IMR-90 (cell line): ENCODE results near the gene ABR. TPM values are rescaled to one million over a fixed set of nuclear protein-coding genes. Genes with fewer than 3 reads are reported as not detected.

Experiments used
- ATAC-seq: fragments of 200-7000 bp; cut with Tn5 transposase; 2 replicates; pipeline ENCODE4 v1.9.1; 2020; ENCODE audit warnings: low read depth, mild to moderate bottlenecking, moderate library complexity
- BruUV-seq: library from RNA; stranded (reverse); fragments of 400-500 nt; replicated peaks from 2 replicates; lab custom pipeline; 2021; lab: Mats Ljungman, UMichigan
- CTCF ChIA-PET: fragments of 300-600 bp; formaldehyde crosslinking; extraction: SDS; loops from one replicate; lab custom pipeline; 2021; ENCODE audit warnings: antibody characterized with exemption; lab: Yijun Ruan, JAX
- POLR2A ChIA-PET: fragments of 300-600 bp; sonication (Branson Sonifier 250); formaldehyde crosslinking; loops from one replicate; lab custom pipeline; 2022; ENCODE audit warnings: antibody characterized with exemption; ENCODE audit not compliant: unreplicated experiment; lab: Charles Lee
- DNase-seq: peaks from one replicate; pipeline ENCODE4 v3.0.0; 2013
- H2AFZ ChIP-seq: replicated peaks from 2 replicates; pipeline ENCODE3; 2013; ENCODE audit warnings: low read length, mild to moderate bottlenecking; ENCODE audit not compliant: poor library complexity
- H2AK5ac ChIP-seq: 2 replicates; pipeline ENCODE4 v1.6.1; 2013; ENCODE audit warnings: low read depth, low read length, inconsistent platforms
- H2AK9ac ChIP-seq: replicated peaks from 2 replicates; pipeline ENCODE3; 2013; ENCODE audit warnings: mild to moderate bottlenecking, low read depth, low read length, moderate library complexity; ENCODE audit not compliant: poor library complexity
- H2BK120ac ChIP-seq: 2 replicates; pipeline ENCODE4 v1.6.1; 2013; ENCODE audit warnings: low read depth, low read length, inconsistent platforms
- H2BK15ac ChIP-seq: 3 replicates; pipeline ENCODE4 v1.6.1; 2013; ENCODE audit warnings: low read depth, low read length, inconsistent platforms
- H2BK20ac ChIP-seq: 2 replicates; pipeline ENCODE4 v1.6.1; 2013; ENCODE audit warnings: low read depth, mild to moderate bottlenecking, inconsistent platforms, low read length, moderate library complexity
- H2BK5ac ChIP-seq: 2 replicates; pipeline ENCODE4 v1.6.1; 2013; ENCODE audit warnings: mild to moderate bottlenecking, low read depth, low read length, inconsistent platforms; ENCODE audit not compliant: poor library complexity, severe bottlenecking
- H3K14ac ChIP-seq: replicated peaks from 2 replicates; pipeline ENCODE4 v1.6.1; 2013; ENCODE audit warnings: low read depth, low read length, inconsistent platforms
- H3K18ac ChIP-seq: 2 replicates; pipeline ENCODE4 v1.6.1; 2013; ENCODE audit warnings: low read depth, low read length, control low read depth
- H3K23ac ChIP-seq: 2 replicates; pipeline ENCODE4 v1.6.1; 2013; ENCODE audit warnings: low read depth, low read length, inconsistent platforms
- H3K27ac ChIP-seq: 2 replicates; pipeline ENCODE4 v1.5.1; 2013; ENCODE audit warnings: mild to moderate bottlenecking, control low read depth, low read length; ENCODE audit not compliant: insufficient read depth
- H3K27me3 ChIP-seq: 2 replicates; pipeline ENCODE4 v1.6.1; 2013; ENCODE audit warnings: low read length; ENCODE audit not compliant: control insufficient read depth, insufficient read depth
- H3K36me3 ChIP-seq: 2 replicates; pipeline ENCODE4 v1.6.1; 2013; ENCODE audit warnings: low read length, mixed read lengths; ENCODE audit not compliant: control insufficient read depth, insufficient read depth
- H3K4ac ChIP-seq: 2 replicates; pipeline ENCODE4 v1.6.1; 2013; ENCODE audit warnings: low read depth, low read length, inconsistent platforms
- H3K4me1 ChIP-seq: 2 replicates; pipeline ENCODE4 v1.6.1; 2013; ENCODE audit warnings: low read length, mixed read lengths; ENCODE audit not compliant: control insufficient read depth, insufficient read depth
- H3K4me2 ChIP-seq: 2 replicates; pipeline ENCODE4 v1.6.1; 2013; ENCODE audit warnings: low read depth, mild to moderate bottlenecking, control low read depth, low read length, moderate library complexity
- H3K4me3 ChIP-seq: 2 replicates; pipeline ENCODE4 v1.5.1; 2013; ENCODE audit warnings: low read depth, mild to moderate bottlenecking, control low read depth, low read length, moderate library complexity; ENCODE audit not compliant: insufficient read depth
- H3K56ac ChIP-seq: 2 replicates; pipeline ENCODE4 v1.6.1; 2013; ENCODE audit warnings: low read length, inconsistent platforms; ENCODE audit not compliant: insufficient read depth; ENCODE audit errors: extremely low read depth
- H3K79me1 ChIP-seq, 2 experiments: 2 replicates each; pipeline ENCODE4 v1.6.1; 2013; ENCODE audit warnings: low read length in 2 of 2, inconsistent platforms in 1 of 2, low read depth in 1 of 2
- H3K9ac ChIP-seq: 2 replicates; pipeline ENCODE4 v1.6.1; 2013; ENCODE audit warnings: low read depth, low read length, control low read depth
- H3K9me1 ChIP-seq: 2 replicates; pipeline ENCODE4 v1.6.1; 2013; ENCODE audit warnings: low read length, inconsistent platforms; ENCODE audit not compliant: insufficient read depth
- H3K9me3 ChIP-seq: 2 replicates; pipeline ENCODE4 v1.6.1; 2013; ENCODE audit warnings: low read length; ENCODE audit not compliant: control insufficient read depth, insufficient read depth
- H4K20me1 ChIP-seq: 2 replicates; pipeline ENCODE4 v1.6.1; 2013; ENCODE audit warnings: low read length, inconsistent platforms; ENCODE audit not compliant: insufficient read depth
- H4K5ac ChIP-seq: 2 replicates; pipeline ENCODE4 v1.6.1; 2013; ENCODE audit warnings: mild to moderate bottlenecking, low read depth, low read length, control low read depth
- H4K8ac ChIP-seq, 2 experiments: 2 replicates each; pipeline ENCODE4 v1.6.1; 2013; ENCODE audit warnings: low read depth in 2 of 2, low read length in 2 of 2, control low read depth in 1 of 2, inconsistent platforms in 1 of 2
- H4K91ac ChIP-seq: 2 replicates; pipeline ENCODE4 v1.6.1; 2013; ENCODE audit warnings: low read depth, low read length, inconsistent platforms; ENCODE audit not compliant: insufficient read depth
- BHLHE40 ChIP-seq: fragments of 150-350 bp; IDR thresholded peaks from 2 replicates; pipeline ENCODE4 v1.6.1; 2016; ENCODE audit warnings: mild to moderate bottlenecking, low read depth, low read length
- ELK1 ChIP-seq: fragments of 150-350 bp; IDR thresholded peaks from 2 replicates; pipeline ENCODE4 v1.6.1; 2016; ENCODE audit warnings: low read depth, mild to moderate bottlenecking, low read length, moderate library complexity, borderline replicate concordance
- MXI1 ChIP-seq: IDR thresholded peaks from 2 replicates; pipeline ENCODE4 v1.6.1; 2012; ENCODE audit warnings: low read depth, mild to moderate bottlenecking, low read length, moderate library complexity, borderline replicate concordance
- POLR2A ChIP-seq: IDR thresholded peaks from 2 replicates; pipeline ENCODE4 v1.6.1; 2012; ENCODE audit warnings: mild to moderate bottlenecking, low read depth, low read length
- RAD21 ChIP-seq: IDR thresholded peaks from 2 replicates; pipeline ENCODE4 v1.6.1; 2012; ENCODE audit warnings: low read length, improper control_type of control experiment
- RCOR1 ChIP-seq: IDR thresholded peaks from 2 replicates; pipeline ENCODE4 v1.6.1; 2012; ENCODE audit warnings: mild to moderate bottlenecking, low read length, improper control_type of control experiment; ENCODE audit not compliant: insufficient replicate concordance
- WGBS, 2 experiments: methylation state at CpG; one replicate each; pipeline versions ENCODE4 v1.1.5 to v1.1.7; 2013; ENCODE audit warnings: missing lambda C conversion rate in 2 of 2; ENCODE audit not compliant: insufficient read length in 1 of 2; ENCODE audit errors: extremely low coverage in 2 of 2; 5-methylcytosine and 5-hydroxymethylcytosine counted together
- dilution Hi-C: fragments of 300-500 bp; cut with HindIII; formaldehyde crosslinking; loops from one replicate; pipeline ENCODE4 v1.14.3; 2018; ENCODE audit warnings: low sequenced_read_pairs; ENCODE audit not compliant: unreplicated experiment
- in situ Hi-C: fragments of 300-500 bp; cut with MboI; formaldehyde crosslinking; loops from 3 replicates; pipeline ENCODE4 v1.14.3; 2019; ENCODE audit warnings: low sequenced_read_pairs, inconsistent platforms, mixed read lengths
- intact Hi-C: fragments of 100-400 bp; cut with micrococcal nuclease; formaldehyde crosslinking; loops from 2 replicates; pipeline ENCODE4 v1.10.0; 2022
- polyA plus RNA-seq, 3 experiments: library from polyadenylated mRNA; depleted of rRNA; stranded (reverse); fragments of >200 nt; gene quantifications; 2 replicates each; pipeline ENCODE4 v1.2.3, GENCODE V29; 2012; ENCODE audit warnings: low replicate concordance in 1 of 3
- total RNA-seq: library from RNA; depleted of rRNA; stranded (reverse); fragments of >200 nt; gene quantifications from 2 replicates; pipeline ENCODE4 v1.2.3, GENCODE V29; 2012

ABR gene
- total and polyA plus RNA-seq, 2 of the 4 experiments (the other 2 are of a cell fraction) = 28.3 to 79.7 TPM

- Histone ChIP-seq H3K27me3 (peaks cover 57% of the 10 kb centered on the region), H3K23ac (no peak overlapping the region), H2BK120ac (no peak overlapping the region), H3K4me3 (no peak overlapping the region), H4K5ac (no peak overlapping the region), H2AK5ac (no peak overlapping the region), H2BK15ac (no peak overlapping the region), H3K9me1 (no peaks in the 10 kb centered on the region), H3K9ac (no peak overlapping the region), H3K27ac (no peak overlapping the region), H3K4me2 (no peak overlapping the region), H3K4me1 (no peaks in the 10 kb centered on the region), H3K9me3 (no peaks in the 10 kb centered on the region), H2BK5ac (no peak overlapping the region), H4K20me1 (no peaks in the 10 kb centered on the region), H3K36me3 (no peaks in the 10 kb centered on the region), H2AK9ac (no peak overlapping the region), H3K56ac (no peak overlapping the region), H3K4ac (no peak overlapping the region), H3K18ac (no peak overlapping the region), H2AFZ (no peak overlapping the region), H3K14ac (no peak overlapping the region), H3K79me1 (no peaks in the 10 kb centered on the region), H4K91ac (no peak overlapping the region), H2BK20ac (no peak overlapping the region), H4K8ac (no peak overlapping the region)
- no TSS peak for BruUV-seq
- DNase-seq = no peak
- in situ Hi-C loops = no loop called here
- no CpG with 5 or more reads among the region's 4 CpGs for WGBS, 2 experiments
- no peak for TF ChIP-seq MXI1
- TF ChIP-seq ELK1 = no peak
- no peak for TF ChIP-seq RCOR1
- no peak for TF ChIP-seq POLR2A
- no peak for TF ChIP-seq RAD21
- no peak for TF ChIP-seq BHLHE40
- CTCF ChIA-PET = interaction anchor here (0.6 kb wide), 1 partner anchor 146 kb away, joined by 3 read pairs; no protein-coding TSS in a partner anchor
- intact Hi-C loops = no loop called here
- ATAC-seq = no peak
- dilution Hi-C loops = no loop called here
- POLR2A ChIA-PET = no interaction called here
Measured at GRCh38 chr17:1212946-1213345, 33.2 kb upstream of the ABR start.
